K562 (cell line): ENCODE data around the gene MEGF10. TPM values are rescaled to one million over a fixed set of nuclear protein-coding genes. Genes with fewer than 3 reads are reported as not detected.
"Not testable (repeated sequence)": the region's sequence is repeated elsewhere in the genome, so short reads cannot be mapped to it uniquely, and the experiment has no call there.

ENCODE experiments used
- ATAC-seq: fragments of 200-7000 bp; cut with Tn5 transposase; 3 replicates; pipeline ENCODE4 v1.9.1; 2020; ENCODE audit warnings: moderate library complexity
- BruUV-seq: library from RNA; stranded (reverse); fragments of 400-500 nt; replicated peaks from 2 replicates; lab custom pipeline; 2021; lab: Mats Ljungman, UMichigan
- CTCF ChIA-PET: fragments of 300-600 bp; formaldehyde crosslinking; extraction: SDS; loops from one replicate; lab custom pipeline; 2021; ENCODE audit warnings: low intra/inter-chr PET ratio; lab: Yijun Ruan, JAX
- POLR2A ChIA-PET: fragments of 300-600, 350-650 bp; sonication (Branson Sonifier 250); formaldehyde crosslinking; extraction: SDS; loops from one replicate; lab custom pipeline; 2021; ENCODE audit warnings: antibody characterized with exemption, inconsistent platforms; lab: Yijun Ruan, JAX
- DNase-seq, 4 experiments: peaks; one replicate each; pipeline versions ENCODE4 v3.0.0 to v3.0.0-alpha.2; 2011 to 2018; ENCODE audit warnings: low spot score in 3 of 4, mixed read lengths in 3 of 4; ENCODE audit errors: extremely low read depth in 1 of 4
- FAIRE-seq: peaks from 2 replicates; lab custom pipeline; 2011; peaks lifted over from hg19 to GRCh38; lab: Jason Lieb, UNC
- H2AFZ ChIP-seq: 2 replicates; pipeline ENCODE4 v1.6.0; 2011; ENCODE audit warnings: low read depth, low read length, control low read depth, inconsistent platforms
- H3K27ac ChIP-seq: fragments of 200-600 bp; 3 replicates; pipeline ENCODE4 v1.8.0; 2011; ENCODE audit warnings: low read depth, mild to moderate bottlenecking, control low read depth, inconsistent platforms, low read length, moderate library complexity, mixed read lengths; ENCODE audit errors: extremely low read depth
- H3K27me3 ChIP-seq, 2 experiments: fragments of 300-600 bp in 1 of 2; 2 replicates in 1 of 2; 3 replicates in 1 of 2; pipeline versions ENCODE4 v1.6.0 to v1.8.0; 2011; ENCODE audit warnings: inconsistent platforms in 2 of 2, low read length in 2 of 2, mild to moderate bottlenecking in 1 of 2, mixed read lengths in 1 of 2, moderate library complexity in 1 of 2; ENCODE audit not compliant: control insufficient read depth in 2 of 2, insufficient read depth in 2 of 2
- H3K36me3 ChIP-seq: fragments of 300-600 bp; 3 replicates; pipeline ENCODE4 v1.8.0; 2011; ENCODE audit warnings: mild to moderate bottlenecking, low read length, inconsistent platforms; ENCODE audit not compliant: control insufficient read depth, insufficient read depth
- H3K4me1 ChIP-seq, 2 experiments: fragments of 200-600 bp in 1 of 2; replicated peaks in 1 of 2; 2 replicates in 1 of 2; 3 replicates in 1 of 2; pipeline versions ENCODE4 v1.5.1 to v1.8.0; 2011; ENCODE audit warnings: inconsistent platforms in 2 of 2, low read length in 2 of 2, mild to moderate bottlenecking in 1 of 2, mixed read lengths in 1 of 2, moderate library complexity in 1 of 2; ENCODE audit not compliant: control insufficient read depth in 2 of 2, insufficient read depth in 2 of 2
- H3K4me2 ChIP-seq: 2 replicates; pipeline ENCODE4 v1.6.1; 2011; ENCODE audit warnings: low read length, control low read depth, inconsistent platforms, mixed read lengths; ENCODE audit not compliant: insufficient read depth
- H3K4me3 ChIP-seq: fragments of 200-600 bp; sonication (generic), shearing (Covaris generic); 2 replicates; pipeline ENCODE4 v1.5.1; 2016; ENCODE audit warnings: control low read depth, inconsistent platforms
- H3K79me2 ChIP-seq: fragments of 200-600 bp; 3 replicates; pipeline ENCODE4 v1.8.0; 2011; ENCODE audit warnings: low read length, inconsistent platforms; ENCODE audit not compliant: control insufficient read depth, insufficient read depth
- H3K9ac ChIP-seq, 2 experiments: 2 replicates each; pipeline versions ENCODE4 v1.6.0 to v1.6.1; 2011; ENCODE audit warnings: low read depth in 2 of 2, low read length in 2 of 2, control low read depth in 1 of 2, inconsistent platforms in 1 of 2, mild to moderate bottlenecking in 1 of 2, mixed read lengths in 1 of 2; ENCODE audit not compliant: insufficient read depth in 1 of 2
- H3K9me1 ChIP-seq: one replicate; pipeline ENCODE4 v1.6.0; 2011; ENCODE audit warnings: inconsistent platforms, mild to moderate bottlenecking, low read length, moderate library complexity; ENCODE audit not compliant: control insufficient read depth, insufficient read depth
- H3K9me3 ChIP-seq: replicated peaks from 2 replicates; pipeline ENCODE4 v1.5.1; 2011; ENCODE audit warnings: low read depth, low read length, inconsistent platforms; ENCODE audit not compliant: control insufficient read depth, insufficient read depth
- H4K20me1 ChIP-seq: replicated peaks from 2 replicates; pipeline ENCODE4 v1.6.1; 2011; ENCODE audit warnings: low read length, inconsistent platforms, mixed read lengths; ENCODE audit not compliant: control insufficient read depth, insufficient read depth
- ATF2 ChIP-seq: sonication (generic); formaldehyde crosslinking; IDR thresholded peaks from 2 replicates; pipeline ENCODE4 v1.8.1; 2022; ENCODE audit warnings: missing genetic modification reagents
- CBFB ChIP-seq: sonication (generic); formaldehyde crosslinking; IDR thresholded peaks from 2 replicates; pipeline ENCODE4 v1.4.0; 2020; ENCODE audit warnings: mild to moderate bottlenecking, missing genetic modification reagents
- CBX3 ChIP-seq, 2 experiments: IDR thresholded peaks; 1 replicate in 1 of 2; 2 replicates in 1 of 2; pipeline ENCODE4 v1.6.1; 2012; ENCODE audit warnings: inconsistent platforms in 2 of 2, low read length in 2 of 2, borderline replicate concordance in 1 of 2, control low read depth in 1 of 2
- CHD1 ChIP-seq: fragments of 200-600 bp; sonication (generic); IDR thresholded peaks from one replicate; pipeline ENCODE4 v1.6.1; 2012; ENCODE audit warnings: mild to moderate bottlenecking, moderate library complexity, low read length, inconsistent platforms
- FOS ChIP-seq: IDR thresholded peaks from 3 replicates; pipeline ENCODE4 v1.6.1; 2011; ENCODE audit not compliant: insufficient read length; ENCODE audit errors: extremely low read depth
- GABPB2 ChIP-seq: fragments of 250-450 bp; sonication (Bioruptor Pico); conservative IDR thresholded peaks from 2 replicates; pipeline ENCODE4 v1.5.1; 2021; ENCODE audit warnings: mild to moderate bottlenecking
- KLF13 ChIP-seq: fragments of 450-650 bp; IDR thresholded peaks from 2 replicates; pipeline ENCODE4 v1.6.1; 2016; ENCODE audit warnings: missing genetic modification characterization, low read depth, mild to moderate bottlenecking, missing compliant biosample characterization, moderate library complexity, borderline replicate concordance
- OTX1 ChIP-seq: fragments of 450-650 bp; formaldehyde crosslinking; IDR thresholded peaks from 2 replicates; pipeline ENCODE4 v1.4.0; 2022; ENCODE audit warnings: mild to moderate bottlenecking
- RAD51 ChIP-seq: fragments of 450-650 bp; IDR thresholded peaks from 2 replicates; pipeline ENCODE4 v1.7.1; 2016; ENCODE audit warnings: low read depth, mild to moderate bottlenecking, borderline replicate concordance
- ZNF146 ChIP-seq: IDR thresholded peaks from one replicate; pipeline ENCODE4 v1.6.1; 2018; ENCODE audit warnings: missing compliant biosample characterization; ENCODE audit not compliant: unreplicated experiment
- ZNF785 ChIP-seq: fragments of 250-450 bp; sonication (Bioruptor Pico); IDR thresholded peaks from 2 replicates; pipeline ENCODE4 v1.4.0; 2020; ENCODE audit warnings: mild to moderate bottlenecking
- WGBS: fragments of 100-300 bp; shearing (Covaris generic); methylation state at CpG from one replicate; pipeline ENCODE4 v1.1.6; 2016; ENCODE audit warnings: low coverage, mixed read lengths; ENCODE audit not compliant: insufficient coverage; ENCODE audit errors: missing lambda C conversion rate; 5-methylcytosine and 5-hydroxymethylcytosine counted together
- in situ Hi-C: fragments of 300-500 bp; cut with MboI; formaldehyde crosslinking; loops from 4 replicates; pipeline ENCODE4 v1.15.0; 2018; ENCODE audit warnings: inconsistent platforms, mixed read lengths
- intact Hi-C: fragments of 100-400 bp; cut with micrococcal nuclease; formaldehyde crosslinking; loops from 2 replicates; pipeline ENCODE4 v1.14.2; 2022
- polyA plus RNA-seq, 8 experiments: library from polyadenylated mRNA; depleted of rRNA in 4 of 8; stranded (reverse) in 5 of 8; unstranded in 3 of 8; fragments of >200 nt; fragmentation: Nextera tagmentation in 2 of 8; fragmentation: Illumina TruSeq in 1 of 8; extraction: Ambion mirVana in 2 of 8; extraction: Trizol in 1 of 8; gene quantifications; 2 replicates each; pipeline versions ENCODE4 v1.2.1 to v1.2.3, GENCODE V29; 2011 to 2014; ENCODE audit warnings: inconsistent platforms in 1 of 8, missing spikeins in 1 of 8
- total RNA-seq, 7 experiments: library from RNA; depleted of rRNA in 6 of 7; stranded (reverse); fragments of >200 nt in 6 of 7; fragmentation: Illumina TruSeq in 2 of 7; extraction: Trizol in 2 of 7; gene quantifications; 2 replicates each; pipeline versions ENCODE4 v1.2.1 to v1.2.3, GENCODE V29; 2011 to 2021; ENCODE audit warnings: low replicate concordance in 1 of 7

Gene MEGF10
- total and polyA plus RNA-seq, 9 of the 15 experiments (the other 6 are each of a cell fraction or from before 2014, with no cell fraction given) = 0.07 TPM; not detected in 8

GRCh38 chr5:127270713-127271112 is 19.9 kb upstream of the MEGF10 start:
- H4K20me1 ChIP-seq, ATAC-seq, H3K36me3 ChIP-seq, H3K4me3 ChIP-seq, H2AFZ ChIP-seq, H3K4me1 ChIP-seq, DNase-seq, POLR2A ChIA-PET, intact Hi-C loops, FAIRE-seq, H3K4me2 ChIP-seq, in situ Hi-C loops, BruUV-seq, H3K27ac ChIP-seq, H3K9me3 ChIP-seq, H3K27me3 ChIP-seq, H3K9me1 ChIP-seq, CTCF ChIA-PET, H3K79me2 ChIP-seq, H3K9ac ChIP-seq: not testable (repeated sequence)
- WGBS = 0% methylated on average over 4 of the region's 4 CpGs
- TF ChIP-seq ZNF146 = peak; percentile 63

- ChIA-PET CTCF (no interaction called here), POLR2A (no interaction called here)
- BruUV-seq = no TSS peak
- Histone ChIP-seq H3K27ac (no peak overlapping the region), H3K79me2 (no peaks in the 10 kb centered on the region), H3K4me3 (no peak overlapping the region), H2AFZ (no peak overlapping the region), H3K9me3 (no peaks in the 10 kb centered on the region), H3K4me1 (no peaks in the 10 kb centered on the region), H3K36me3 (no peaks in the 10 kb centered on the region), H3K4me2 (no peak overlapping the region), H3K9ac (no peak overlapping the region), H3K9me1 (no peaks in the 10 kb centered on the region), H3K27me3 (no peaks in the 10 kb centered on the region), H4K20me1 (no peaks in the 10 kb centered on the region)
- in situ Hi-C loops = no loop called here
- no peak for ATAC-seq
- no peak for FAIRE-seq
- intact Hi-C loops = no loop called here
- TF ChIP-seq CBFB (CRISPR knock-in tag) (no peak), OTX1 (CRISPR knock-in tag) (no peak), RAD51 (no peak), KLF13 (tag) (no peak), GABPB2 (CRISPR knock-in tag) (no peak), ATF2 (CRISPR knock-in tag) (no peak), CHD1 (no peak), FOS (no peak), CBX3 (IDR thresholded peaks at IDR 0.05; ENCODE audit: borderline replicate concordance in 1 of 2, low read length in 2 of 2) (no peak), ZNF785 (CRISPR knock-in tag) (no peak)
- WGBS = 0% methylated on average over 2 of the region's 2 CpGs
- DNase-seq = no peak
Observed at GRCh38 chr5:127275641-127276193, 14.9 kb upstream of the MEGF10 start.
